ENCODE data around the gene OR4F6.

DNA sequence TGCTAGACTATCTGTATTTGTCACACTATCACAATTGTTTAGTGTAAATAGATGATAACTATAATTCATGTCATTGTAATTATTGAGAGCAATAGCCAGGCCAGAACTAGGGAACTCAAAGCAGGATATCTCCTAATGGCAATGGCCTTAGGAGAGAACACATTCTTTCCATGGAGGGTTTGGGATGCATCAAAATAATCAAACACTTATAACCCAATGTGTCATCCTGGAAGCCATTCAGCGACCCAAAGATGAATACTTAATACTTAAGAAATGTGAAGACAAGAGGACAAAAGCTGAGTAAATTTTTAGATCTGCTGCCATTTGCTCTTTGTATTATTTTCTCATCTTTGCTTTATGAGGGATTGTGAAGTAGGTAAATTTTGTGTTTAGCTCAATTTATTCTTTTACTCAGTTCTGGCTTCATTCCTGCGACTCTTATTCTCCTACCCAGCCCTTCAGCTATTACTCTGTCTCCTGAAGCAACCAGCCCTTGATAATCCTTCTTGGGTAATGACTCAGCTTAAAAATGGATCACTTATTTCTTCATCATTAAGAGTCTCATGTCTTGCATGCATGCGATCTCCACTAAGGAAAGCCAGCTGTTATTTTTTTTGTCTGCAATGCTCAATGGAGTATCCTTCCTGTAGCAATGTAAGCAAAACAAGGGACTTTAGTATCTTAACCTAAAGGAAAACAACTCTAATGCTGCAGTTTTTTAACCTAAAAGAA, 10.7 kb downstream of the OR4F6 start:
- TF ChIP-seq, protein P1, sequence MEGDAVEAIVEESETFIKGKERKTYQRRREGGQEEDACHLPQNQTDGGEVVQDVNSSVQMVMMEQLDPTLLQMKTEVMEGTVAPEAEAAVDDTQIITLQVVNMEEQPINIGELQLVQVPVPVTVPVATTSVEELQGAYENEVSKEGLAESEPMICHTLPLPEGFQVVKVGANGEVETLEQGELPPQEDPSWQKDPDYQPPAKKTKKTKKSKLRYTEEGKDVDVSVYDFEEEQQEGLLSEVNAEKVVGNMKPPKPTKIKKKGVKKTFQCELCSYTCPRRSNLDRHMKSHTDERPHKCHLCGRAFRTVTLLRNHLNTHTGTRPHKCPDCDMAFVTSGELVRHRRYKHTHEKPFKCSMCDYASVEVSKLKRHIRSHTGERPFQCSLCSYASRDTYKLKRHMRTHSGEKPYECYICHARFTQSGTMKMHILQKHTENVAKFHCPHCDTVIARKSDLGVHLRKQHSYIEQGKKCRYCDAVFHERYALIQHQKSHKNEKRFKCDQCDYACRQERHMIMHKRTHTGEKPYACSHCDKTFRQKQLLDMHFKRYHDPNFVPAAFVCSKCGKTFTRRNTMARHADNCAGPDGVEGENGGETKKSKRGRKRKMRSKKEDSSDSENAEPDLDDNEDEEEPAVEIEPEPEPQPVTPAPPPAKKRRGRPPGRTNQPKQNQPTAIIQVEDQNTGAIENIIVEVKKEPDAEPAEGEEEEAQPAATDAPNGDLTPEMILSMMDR (IDR thresholded peaks at IDR 0.05): no peak
- no peak for TF ChIP-seq POLR2AphosphoS5 (IDR thresholded peaks at IDR 0.05)

Measured in suprapubic skin (tissue), 3 donors.